ENCODE results near the gene NALCN. TPM values are rescaled to one million over a fixed set of nuclear protein-coding genes. Genes with fewer than 3 reads are reported as not detected.

The NALCN gene
- polyA plus RNA-seq, 1 experiment, result 2.2 TPM

DNA sequence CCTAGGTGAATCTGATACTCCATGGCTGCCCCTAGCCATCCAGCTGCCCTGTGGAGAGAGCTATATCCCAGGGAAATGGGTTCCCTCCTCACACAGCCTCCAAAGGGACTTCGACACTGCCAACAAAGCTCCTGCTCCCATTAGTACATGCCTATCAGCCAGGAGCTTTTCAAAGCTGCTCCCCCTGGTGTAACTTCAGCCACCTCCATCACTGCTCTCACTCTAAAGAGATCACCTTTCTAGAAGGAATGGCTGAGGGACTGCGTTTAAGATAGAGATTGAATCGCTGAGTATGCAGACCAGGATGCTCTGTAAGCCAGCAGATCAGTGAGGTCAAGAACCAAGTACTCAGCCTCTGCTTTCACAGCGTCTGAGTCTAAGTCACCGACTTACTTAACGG, 213.7 kb downstream of the NALCN start:
- Histone ChIP-seq H3K4me3 (ENCODE audit: low read depth, low read length) (no peak overlapping the region), H3K27ac (ENCODE audit: low read depth, low read length) (no peak overlapping the region), H3K9me3 (ENCODE audit: control insufficient read depth, insufficient read depth, low read length) (no peaks in the 10 kb centered on the region), H3K27me3 (ENCODE audit: control insufficient read depth, insufficient read depth, low read length) (no peaks in the 10 kb centered on the region)
- ChIA-PET CTCF (interaction anchor here (1.1 to 1.5 kb wide), 2 partner anchors 58 to 75 kb away, joined by 4 read pairs; no protein-coding TSS in a partner anchor), POLR2A (no interaction called here)
- DNase-seq (ENCODE audit: low read depth, low spot score), result no peak
- TF ChIP-seq, protein P1, sequence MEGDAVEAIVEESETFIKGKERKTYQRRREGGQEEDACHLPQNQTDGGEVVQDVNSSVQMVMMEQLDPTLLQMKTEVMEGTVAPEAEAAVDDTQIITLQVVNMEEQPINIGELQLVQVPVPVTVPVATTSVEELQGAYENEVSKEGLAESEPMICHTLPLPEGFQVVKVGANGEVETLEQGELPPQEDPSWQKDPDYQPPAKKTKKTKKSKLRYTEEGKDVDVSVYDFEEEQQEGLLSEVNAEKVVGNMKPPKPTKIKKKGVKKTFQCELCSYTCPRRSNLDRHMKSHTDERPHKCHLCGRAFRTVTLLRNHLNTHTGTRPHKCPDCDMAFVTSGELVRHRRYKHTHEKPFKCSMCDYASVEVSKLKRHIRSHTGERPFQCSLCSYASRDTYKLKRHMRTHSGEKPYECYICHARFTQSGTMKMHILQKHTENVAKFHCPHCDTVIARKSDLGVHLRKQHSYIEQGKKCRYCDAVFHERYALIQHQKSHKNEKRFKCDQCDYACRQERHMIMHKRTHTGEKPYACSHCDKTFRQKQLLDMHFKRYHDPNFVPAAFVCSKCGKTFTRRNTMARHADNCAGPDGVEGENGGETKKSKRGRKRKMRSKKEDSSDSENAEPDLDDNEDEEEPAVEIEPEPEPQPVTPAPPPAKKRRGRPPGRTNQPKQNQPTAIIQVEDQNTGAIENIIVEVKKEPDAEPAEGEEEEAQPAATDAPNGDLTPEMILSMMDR (IDR thresholded peaks at IDR 0.05; ENCODE audit: low read depth, low read length), result no peak

DNA sequence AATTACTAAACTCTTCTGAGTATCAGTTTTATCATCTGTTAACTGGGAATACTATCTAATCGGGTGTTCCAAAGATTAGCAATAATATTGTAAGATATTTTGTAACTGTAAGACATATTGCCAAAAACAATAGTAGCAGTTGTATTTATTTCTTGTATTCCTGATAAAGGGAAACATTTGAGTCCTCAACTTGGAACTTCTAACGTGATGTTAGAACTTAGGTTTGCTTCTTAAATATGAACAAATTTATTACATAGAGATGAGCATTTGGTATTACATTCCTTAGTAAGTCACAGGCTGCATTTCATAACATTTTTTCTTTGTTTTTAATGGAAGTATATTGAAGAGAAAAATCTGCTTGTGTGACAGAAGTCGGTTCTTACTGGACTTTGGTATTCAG, 225.3 kb downstream of the NALCN start:
- TF ChIP-seq, protein P1 (IDR thresholded peaks at IDR 0.05; ENCODE audit: low read depth, low read length), result no peak
- H3K27me3 ChIP-seq (ENCODE audit: control insufficient read depth, insufficient read depth, low read length), result no peaks in the 10 kb centered on the region
- ChIA-PET CTCF (no interaction called here), POLR2A (no interaction called here)
- no peak for DNase-seq (ENCODE audit: low read depth, low spot score)
- no peak overlapping the region for H3K27ac ChIP-seq (ENCODE audit: low read depth, low read length)
- no peaks in the 10 kb centered on the region for H3K9me3 ChIP-seq (ENCODE audit: control insufficient read depth, insufficient read depth, low read length)
- no peak overlapping the region for H3K4me3 ChIP-seq (ENCODE audit: low read depth, low read length)

DNA sequence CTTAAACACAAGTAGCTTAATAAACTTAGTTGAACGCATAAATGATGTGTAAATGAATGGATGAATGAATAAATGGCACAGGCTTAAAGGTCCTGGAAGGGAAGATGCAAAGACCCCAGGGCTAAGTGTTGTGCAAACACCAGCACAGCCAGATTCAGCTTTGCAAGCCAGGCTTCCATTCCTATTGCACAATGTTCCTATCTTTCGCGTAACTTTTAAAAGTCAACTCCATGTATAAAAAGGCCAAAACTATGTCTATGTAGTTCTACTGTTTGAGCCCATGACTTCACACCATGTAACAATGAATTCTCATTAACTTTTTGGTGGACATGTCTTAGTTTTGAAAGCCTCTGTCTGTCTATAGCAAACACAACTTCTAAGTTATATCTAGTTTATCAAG, 226.0 kb downstream of the NALCN start:
- TF ChIP-seq, protein P1 (IDR thresholded peaks at IDR 0.05; ENCODE audit: low read depth, low read length), result no peak
- no peak overlapping the region for H3K27ac ChIP-seq (ENCODE audit: low read depth, low read length)
- H3K9me3 ChIP-seq (ENCODE audit: control insufficient read depth, insufficient read depth, low read length), result no peaks in the 10 kb centered on the region
- CTCF ChIA-PET, result no interaction called here
- POLR2A ChIA-PET, result no interaction called here
- no peak overlapping the region for H3K4me3 ChIP-seq (ENCODE audit: low read depth, low read length)
- no peaks in the 10 kb centered on the region for H3K27me3 ChIP-seq (ENCODE audit: control insufficient read depth, insufficient read depth, low read length)
- DNase-seq (ENCODE audit: low read depth, low spot score), result no peak

DNA sequence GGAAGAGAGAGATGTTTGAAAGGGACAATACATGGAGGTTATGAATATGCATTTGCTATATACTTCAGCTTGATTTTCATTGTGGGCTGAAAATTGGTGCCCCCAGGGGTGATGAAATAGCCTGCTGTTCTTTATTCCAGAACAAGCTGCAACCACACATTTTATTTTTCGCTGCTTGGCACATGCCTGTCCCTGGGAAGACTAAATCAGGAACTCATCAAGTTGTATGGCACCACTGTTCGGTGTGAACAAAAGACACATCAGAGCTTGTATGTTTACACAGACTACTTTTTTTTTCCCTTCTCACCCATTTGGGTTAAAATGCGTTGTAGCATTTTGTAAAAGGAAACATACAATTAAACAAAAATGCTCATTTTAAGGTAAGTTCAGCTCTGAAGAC, 230.7 kb downstream of the NALCN start:
- POLR2A ChIA-PET, result no interaction called here
- no peaks in the 10 kb centered on the region for H3K27me3 ChIP-seq (ENCODE audit: control insufficient read depth, insufficient read depth, low read length)
- no peak overlapping the region for H3K27ac ChIP-seq (ENCODE audit: low read depth, low read length)
- no peak for DNase-seq (ENCODE audit: low read depth, low spot score)
- peaks cover under 1% of the 10 kb centered on the region; the same call in 1 of the 2 replicates for H3K9me3 ChIP-seq (ENCODE audit: control insufficient read depth, insufficient read depth, low read length)
- TF ChIP-seq, protein P1 (IDR thresholded peaks at IDR 0.05; ENCODE audit: low read depth, low read length), result no peak
- CTCF ChIA-PET, result no interaction called here
- no peak overlapping the region for H3K4me3 ChIP-seq (ENCODE audit: low read depth, low read length)

DNA sequence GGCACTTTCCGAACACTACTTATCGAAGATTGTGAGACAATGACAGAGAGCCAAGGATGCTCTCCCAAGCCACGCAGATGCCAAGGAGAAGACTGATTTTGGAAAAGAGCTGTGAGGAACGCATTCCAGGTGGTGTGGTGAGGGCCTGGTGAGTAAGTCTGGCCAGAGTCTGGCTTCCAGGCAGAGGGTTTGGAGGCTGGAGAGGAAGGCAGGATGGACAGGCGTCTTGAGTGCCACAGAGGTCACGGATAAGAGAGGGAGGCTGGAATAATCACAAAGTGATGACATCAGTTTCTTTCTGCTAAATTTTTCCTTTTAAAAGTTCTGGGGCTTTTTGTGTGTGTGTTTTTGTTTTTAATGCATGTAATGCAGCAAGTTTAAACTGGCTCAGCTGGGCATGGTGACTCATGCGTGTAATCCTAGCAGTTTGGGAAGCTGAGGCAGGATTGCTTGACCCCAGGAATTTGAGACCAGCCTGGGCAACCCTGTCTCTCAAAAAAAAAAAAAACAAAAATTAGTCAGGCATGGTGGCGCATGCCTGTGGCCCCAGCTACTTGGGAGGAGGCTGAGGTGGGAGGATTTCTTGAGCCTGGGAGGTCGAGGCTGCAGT, 235.1 kb downstream of the NALCN start:
- DNase-seq (ENCODE audit: low read depth, low spot score), result no peak
- TF ChIP-seq, protein P1 (IDR thresholded peaks at IDR 0.05; ENCODE audit: low read depth, low read length), result no peak
- no peak overlapping the region for H3K27ac ChIP-seq (ENCODE audit: low read depth, low read length)
- no peaks in the 10 kb centered on the region for H3K27me3 ChIP-seq (ENCODE audit: control insufficient read depth, insufficient read depth, low read length)
- no peak overlapping the region for H3K4me3 ChIP-seq (ENCODE audit: low read depth, low read length)
- H3K9me3 ChIP-seq (ENCODE audit: control insufficient read depth, insufficient read depth, low read length), result peaks cover 4% of the 10 kb centered on the region; the same call in 1 of the 2 replicates
- POLR2A ChIA-PET, result no interaction called here
- CTCF ChIA-PET, result no interaction called here

Measured in AG04450 (cell line).